ENCODE measurements around the gene KLHL26.

The KLHL26 gene

GRCh38 chr19:18616023-18616422, 20.8 kb upstream of the KLHL26 start:
- no peak for DNase-seq

- DNase-seq: no peak
Observed at GRCh38 chr19:18617562-18617961, 19.3 kb upstream of the KLHL26 start.

GRCh38 chr19:18618236-18618635, 18.6 kb upstream of the KLHL26 start:
- DNase-seq: no peak

DNA sequence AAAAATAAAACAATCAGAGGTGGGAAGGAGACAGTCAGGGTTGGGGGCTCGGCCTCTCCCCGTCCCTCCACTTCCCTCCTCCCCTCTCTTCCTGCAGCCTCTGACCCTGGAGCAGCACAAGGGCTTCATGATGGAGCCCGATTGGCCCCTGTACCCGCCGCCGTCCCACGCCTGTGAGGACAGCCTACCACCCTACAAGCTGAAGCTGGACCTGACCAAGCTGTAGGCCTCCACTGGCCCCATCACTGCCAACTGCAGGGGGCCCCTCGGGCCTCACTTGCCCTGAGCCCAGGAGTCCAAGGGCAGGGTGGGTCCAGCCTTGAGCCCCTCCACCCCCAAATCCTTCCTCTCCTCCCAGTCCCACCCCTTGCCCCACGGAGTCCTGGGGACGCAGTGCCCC, 16.5 kb upstream of the KLHL26 start:
- DNase-seq: no peak

DNA sequence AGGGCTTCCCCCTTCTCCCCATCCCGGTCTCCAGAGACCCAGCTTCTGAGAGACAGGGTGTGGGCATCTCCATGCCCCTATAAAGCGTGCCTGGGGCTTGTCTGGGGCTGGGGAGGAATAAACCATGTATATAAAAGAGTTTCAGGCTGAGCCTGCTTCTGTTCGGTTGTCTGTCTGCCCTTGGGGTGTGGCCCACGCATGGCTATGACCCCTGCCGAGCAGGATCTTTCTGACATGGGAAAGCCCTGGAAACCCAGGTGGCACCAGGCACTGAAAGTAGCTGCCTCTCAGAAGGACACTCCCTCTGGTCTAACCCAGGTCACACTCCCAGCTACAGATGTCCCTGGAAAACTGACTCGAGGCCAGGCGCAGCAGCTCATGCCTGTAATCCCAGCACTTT, 15.9 kb upstream of the KLHL26 start:
- DNase-seq: no peak

DNA sequence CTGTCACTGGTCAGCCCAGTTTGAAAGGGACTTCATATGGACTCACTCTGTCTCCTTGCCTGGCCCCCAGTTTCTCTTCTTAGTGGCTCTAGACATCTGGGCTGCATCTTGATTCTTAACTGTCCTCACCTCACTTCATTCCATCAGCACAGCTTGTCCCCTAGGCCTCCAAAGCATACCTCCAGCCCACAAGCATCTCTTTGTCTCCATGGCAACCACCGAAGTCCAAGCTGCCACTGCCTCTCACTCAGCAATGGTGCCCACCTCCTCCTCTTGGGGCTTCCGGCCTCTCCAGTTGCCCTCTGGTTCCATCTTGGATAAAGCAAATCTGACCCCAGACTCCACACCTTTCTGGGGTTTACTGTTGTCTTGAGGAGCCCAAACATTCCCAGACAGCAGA, 9.9 kb upstream of the KLHL26 start:
- DNase-seq: no peak

GRCh38 chr19:18629166-18630088, 7.4 kb upstream of the KLHL26 start:
- no peak for DNase-seq

- DNase-seq: no peak
Observed at GRCh38 chr19:18633321-18633720, 3.5 kb upstream of the KLHL26 start.

- no peak for DNase-seq
Observed at GRCh38 chr19:18634612-18635297, 2.1 kb upstream of the KLHL26 start.

- DNase-seq: no peak
Observed at GRCh38 chr19:18635831-18636182, 1.0 kb upstream of the KLHL26 start.

DNA sequence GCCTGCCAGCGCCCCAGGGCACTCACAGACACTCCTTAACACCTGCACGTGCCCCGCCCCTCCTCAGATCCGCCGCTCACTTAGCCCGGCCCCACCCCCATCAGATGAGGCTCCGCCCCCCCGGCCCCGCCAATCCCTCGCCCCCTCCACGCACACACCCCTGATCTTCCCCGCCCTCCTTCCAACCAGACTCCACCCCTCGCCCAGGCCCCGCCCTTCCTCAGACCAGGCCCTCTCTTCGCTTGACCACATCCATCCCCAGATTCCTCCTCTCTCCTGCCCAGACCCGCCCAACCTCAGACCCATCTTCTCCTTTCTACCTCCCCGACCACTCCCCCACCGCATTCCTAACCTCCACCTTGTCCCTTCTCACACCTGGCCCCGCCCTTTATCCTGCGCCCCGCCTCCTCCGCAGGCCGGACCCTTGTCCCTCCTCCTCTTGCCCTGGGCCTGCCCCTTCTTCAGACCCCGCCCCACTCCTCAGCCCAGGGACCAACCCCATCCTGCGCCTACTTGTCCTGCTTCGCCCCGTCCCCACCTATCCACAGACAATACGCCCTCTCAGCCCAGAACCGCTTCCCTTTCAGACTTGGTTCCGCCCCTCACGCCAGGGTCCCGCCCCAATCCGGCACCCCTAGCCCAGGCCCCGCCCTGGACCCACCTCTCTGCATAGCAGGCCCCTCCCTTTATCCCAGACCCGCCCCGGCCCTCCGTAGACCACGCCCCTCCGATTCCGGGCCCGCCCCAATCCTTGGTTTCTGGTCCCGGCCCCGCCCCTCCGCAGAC, 452 bp upstream of the KLHL26 start:
- peak; percentile 88 for DNase-seq

- no peak for DNase-seq
Observed at GRCh38 chr19:18637673-18638630, 1.1 kb downstream of the KLHL26 start.

DNA sequence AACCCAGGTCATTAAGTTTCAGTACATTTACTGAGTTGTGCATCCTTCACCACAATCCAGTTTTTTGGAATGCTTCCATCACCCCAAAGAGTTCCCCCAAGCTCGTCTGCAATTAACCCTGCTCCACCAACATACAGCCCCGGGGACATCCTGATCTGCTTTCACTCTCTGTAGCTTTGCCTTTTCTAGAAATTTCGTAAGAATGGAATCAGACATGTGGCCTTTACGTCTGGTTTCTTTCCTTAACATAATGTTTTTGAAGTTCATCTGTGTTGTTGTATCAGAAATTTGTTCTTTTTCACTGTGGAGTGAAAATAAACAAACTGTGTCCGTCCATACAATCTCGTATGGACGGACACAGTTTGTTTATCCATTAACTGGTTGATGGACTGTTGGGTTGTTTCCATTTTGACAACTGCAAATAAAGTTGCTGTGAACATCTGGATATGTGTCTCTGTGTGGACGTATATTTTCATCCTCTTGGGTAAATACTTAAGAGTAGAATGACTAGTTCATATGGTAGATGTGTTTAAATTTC, 2.9 kb downstream of the KLHL26 start:
- DNase-seq: no peak

DNA sequence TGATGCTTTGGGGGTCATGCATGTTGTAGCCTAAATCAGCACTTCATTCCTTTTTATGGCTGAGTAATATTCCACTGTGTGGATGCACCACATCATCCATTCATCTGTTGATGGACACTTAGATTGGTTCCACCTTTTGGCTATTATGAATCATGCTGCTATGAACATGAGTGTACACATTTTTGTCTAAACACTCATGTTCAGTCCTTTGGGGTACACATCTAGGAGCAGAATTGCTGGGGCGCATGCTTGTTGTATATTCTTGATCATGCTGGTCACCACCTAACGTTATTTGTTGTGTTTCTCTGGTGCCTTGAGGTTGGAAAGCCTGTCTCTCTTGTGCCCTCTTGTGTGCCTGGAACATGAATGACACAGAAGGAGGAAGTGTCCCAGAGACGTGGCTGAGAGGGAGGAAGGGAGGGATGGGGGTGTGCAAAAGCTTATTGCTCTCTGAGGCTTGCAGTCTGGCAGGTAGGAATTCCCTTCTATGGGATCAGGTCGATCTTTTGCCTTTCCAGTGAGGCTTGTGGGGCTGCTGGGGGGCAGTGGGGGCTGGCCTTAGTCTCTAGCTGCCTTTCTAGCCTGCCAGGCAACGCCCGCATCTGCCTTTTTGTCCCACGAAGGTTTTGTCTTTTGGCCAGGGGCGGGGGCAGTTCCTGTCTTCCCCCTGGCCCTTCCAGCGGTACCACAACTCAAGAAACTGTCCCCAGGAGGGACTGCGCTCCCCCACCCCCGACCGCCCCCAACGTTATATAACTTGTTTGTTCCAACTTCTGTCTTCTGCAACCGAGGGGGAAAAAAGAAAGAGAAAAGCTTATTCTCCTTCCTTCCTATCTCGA, 7.6 kb downstream of the KLHL26 start:
- peak; percentile 36 for DNase-seq

GRCh38 chr19:18645035-18645511, 8.2 kb downstream of the KLHL26 start:
- DNase-seq: no peak

DNA sequence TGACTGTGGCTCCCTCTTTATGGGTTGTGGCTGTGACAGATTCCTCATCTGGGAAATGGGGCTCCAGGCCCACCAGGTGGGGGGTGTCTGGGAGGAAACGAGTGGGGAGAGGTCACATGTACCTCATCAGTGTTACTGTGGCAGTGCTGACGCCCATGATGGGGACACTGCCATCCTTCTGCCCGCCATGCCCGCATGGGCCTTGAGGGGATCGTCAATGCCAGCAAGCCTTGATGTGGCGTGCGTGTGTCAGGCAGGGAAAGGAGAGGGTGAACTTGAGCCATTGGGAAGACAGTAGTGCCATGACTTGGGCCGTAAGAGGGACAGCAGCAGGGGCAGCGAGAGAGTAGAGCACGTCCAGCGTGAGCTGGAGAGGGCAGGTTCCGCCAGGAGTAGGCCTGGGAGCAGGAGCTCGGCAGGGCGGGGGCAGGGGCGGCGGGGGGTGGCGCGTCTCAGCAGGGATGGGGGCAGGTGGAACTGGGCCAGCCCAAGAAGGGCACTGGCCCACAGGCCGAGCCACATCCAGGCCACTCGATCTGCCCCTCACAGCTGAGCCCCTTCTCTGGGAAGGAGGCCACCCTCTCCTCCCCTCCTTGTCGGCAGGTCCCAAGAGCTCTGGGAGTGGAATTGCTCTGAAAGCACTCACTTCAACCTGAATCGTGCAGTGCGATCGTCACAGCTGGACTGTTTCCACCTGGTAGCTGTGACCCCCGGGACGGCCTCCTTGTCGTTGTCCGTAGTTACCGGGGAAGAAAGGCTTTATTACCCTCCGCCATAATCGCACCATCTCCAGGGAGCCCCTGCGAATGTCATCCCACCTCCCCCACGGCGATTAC, 9.9 kb downstream of the KLHL26 start:
- no peak for DNase-seq

- no peak for DNase-seq
Observed at GRCh38 chr19:18647371-18647767, 10.5 kb downstream of the KLHL26 start.

GRCh38 chr19:18647807-18648206, 11.0 kb downstream of the KLHL26 start:
- DNase-seq: no peak

GRCh38 chr19:18648973-18649315, 12.1 kb downstream of the KLHL26 start:
- DNase-seq: no peak

GRCh38 chr19:18649371-18650020, 12.7 kb downstream of the KLHL26 start:
- DNase-seq: no peak

Measured in KG1 (cell line).